T-helper 1 cell treated with Interleukin-12 subunit alpha and Interleukin-12 subunit beta and Interleukin-4 antibody, amounts not matched to agents 30 μg/mL and 1 μg/mL, for 36 hours (primary cell): Measurements from ENCODE around the gene ATN1.
A peak's percentile ranks its signal among the peaks of the same experiment; 100 is the strongest.
"Not testable (repeated sequence)": the region's sequence is repeated elsewhere in the genome, so short reads cannot be mapped to it uniquely, and the experiment has no call there.

Experiments used
- H3K27ac Mint-ChIP-seq: one replicate; pipeline ENCODE4 v1.8.0; 2021; ENCODE audit warnings: mild to moderate bottlenecking, mixed read lengths
- H3K27me3 Mint-ChIP-seq: one replicate; pipeline ENCODE4 v1.8.0; 2021; ENCODE audit warnings: low read depth, mixed read lengths
- H3K36me3 Mint-ChIP-seq: one replicate; pipeline ENCODE4 v1.8.0; 2021; ENCODE audit warnings: low read depth, mixed read lengths
- H3K4me1 Mint-ChIP-seq: one replicate; pipeline ENCODE4 v1.8.0; 2021; ENCODE audit warnings: low read depth, mixed read lengths
- H3K4me3 Mint-ChIP-seq: one replicate; pipeline ENCODE4 v1.8.0; 2021; ENCODE audit warnings: mild to moderate bottlenecking, moderate library complexity, mixed read lengths
- H3K9me3 Mint-ChIP-seq: one replicate; pipeline ENCODE4 v1.8.0; 2021; ENCODE audit warnings: mixed read lengths

ATN1 gene

GRCh38 chr12:6892683-6893082, 35.1 kb upstream of the ATN1 start:
- peak overlapping the region; percentile 29 for H3K27ac Mint-ChIP-seq
- H3K27me3 Mint-ChIP-seq, H3K4me3 Mint-ChIP-seq, H3K9me3 Mint-ChIP-seq, H3K36me3 Mint-ChIP-seq: not testable (repeated sequence)
- H3K4me1 Mint-ChIP-seq, result peaks cover 12% of the 10 kb centered on the region

DNA sequence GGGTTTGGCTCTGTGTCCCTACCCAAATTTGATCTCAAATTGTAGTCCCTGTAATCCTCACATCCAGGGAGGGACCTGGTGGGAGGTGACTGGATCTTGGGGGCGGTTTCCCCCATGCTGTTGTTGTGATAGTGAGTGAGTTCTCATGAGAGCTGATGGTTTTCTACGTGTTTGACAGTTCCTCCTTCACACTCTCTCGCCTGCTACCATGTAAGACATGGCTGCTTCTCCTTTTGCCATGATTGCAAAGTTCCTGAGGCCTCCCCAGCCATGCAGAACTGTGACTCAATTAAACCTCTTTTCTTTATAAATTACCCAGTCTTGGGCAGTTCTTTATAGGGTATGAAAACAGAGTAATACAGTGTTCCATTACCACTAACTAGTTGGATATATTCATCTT, 33.4 kb upstream of the ATN1 start:
- H3K4me1 Mint-ChIP-seq, result peaks cover 12% of the 10 kb centered on the region
- H3K36me3 Mint-ChIP-seq, result peaks cover 4% of the 10 kb centered on the region
- no peaks in the 10 kb centered on the region for H3K9me3 Mint-ChIP-seq
- no peak overlapping the region for H3K27ac Mint-ChIP-seq
- no peaks in the 10 kb centered on the region for H3K27me3 Mint-ChIP-seq
- no peak overlapping the region for H3K4me3 Mint-ChIP-seq

DNA sequence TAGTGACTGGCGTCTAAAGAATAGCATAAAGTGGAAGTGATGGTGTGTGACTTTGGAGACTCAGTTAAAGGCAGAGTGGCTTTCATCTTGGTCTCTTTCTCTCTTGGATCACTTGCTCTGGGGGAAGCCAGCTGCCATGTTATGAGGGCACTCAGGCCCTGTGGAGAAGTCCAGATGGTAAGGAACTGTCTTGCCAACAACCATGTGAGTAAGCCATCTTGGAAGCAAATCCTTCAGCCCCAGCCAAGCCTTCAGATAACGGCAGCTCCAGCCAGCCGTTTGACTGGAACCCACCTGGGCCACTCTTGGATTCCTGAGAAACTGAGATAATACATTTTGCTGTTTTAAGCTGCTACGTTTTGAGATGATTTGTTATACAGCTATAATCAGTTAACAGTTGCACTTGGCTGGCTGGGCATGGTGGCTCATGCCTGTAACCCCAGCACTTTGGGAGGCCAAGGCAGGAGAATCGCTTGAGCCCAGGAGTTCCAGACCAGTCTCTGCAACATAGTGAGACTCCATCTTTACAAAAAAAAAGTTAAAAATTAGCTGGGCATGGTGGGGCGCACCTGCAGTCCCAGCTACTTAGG, 30.8 kb upstream of the ATN1 start:
- Mint-ChIP-seq H3K27ac (no peak overlapping the region), H3K4me1 (peaks cover 3% of the 10 kb centered on the region), H3K27me3 (no peaks in the 10 kb centered on the region), H3K4me3 (no peak overlapping the region), H3K36me3 (no peaks in the 10 kb centered on the region), H3K9me3 (no peaks in the 10 kb centered on the region)

GRCh38 chr12:6899427-6899826, 28.3 kb upstream of the ATN1 start:
- Mint-ChIP-seq H3K36me3 (no peaks in the 10 kb centered on the region), H3K27me3 (no peaks in the 10 kb centered on the region), H3K4me1 (peaks cover 4% of the 10 kb centered on the region), H3K27ac (no peak overlapping the region), H3K4me3 (no peak overlapping the region), H3K9me3 (no peaks in the 10 kb centered on the region)

DNA sequence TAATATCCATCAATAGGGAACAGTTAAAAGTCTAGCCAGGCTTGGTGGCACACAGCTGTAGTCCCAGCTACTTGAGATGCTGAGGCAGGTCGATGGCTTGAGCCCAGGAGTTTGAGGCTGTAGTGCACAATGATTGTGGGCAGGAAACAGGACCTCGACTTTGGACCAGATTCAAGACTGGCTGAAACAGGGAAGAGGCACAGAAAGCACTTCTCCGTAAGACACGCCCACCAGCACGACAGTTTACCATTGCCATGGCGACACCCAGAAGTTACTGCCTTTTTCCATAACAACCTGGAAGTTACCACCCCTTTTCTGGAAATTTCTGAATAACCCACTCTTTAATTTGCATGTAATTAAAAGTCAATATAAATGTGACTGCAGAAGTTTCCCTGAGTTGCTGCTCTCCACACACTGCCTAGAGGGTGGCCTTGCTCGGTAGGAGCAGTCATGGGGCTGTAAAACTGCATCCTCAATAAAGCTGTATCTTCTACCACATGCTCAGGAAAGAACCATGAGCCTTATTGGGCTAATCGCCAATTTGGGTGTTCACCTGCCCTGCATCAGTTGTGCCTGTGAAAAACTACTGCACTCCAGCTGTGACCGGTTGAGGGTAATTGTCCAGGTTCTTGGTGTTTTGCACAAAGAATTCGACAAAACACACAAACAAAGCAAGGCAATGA, 27.8 kb upstream of the ATN1 start:
- Mint-ChIP-seq H3K36me3 (no peaks in the 10 kb centered on the region), H3K4me1 (peaks cover 4% of the 10 kb centered on the region), H3K9me3 (no peaks in the 10 kb centered on the region), H3K27ac (no peak overlapping the region), H3K27me3 (no peaks in the 10 kb centered on the region), H3K4me3 (no peak overlapping the region)

DNA sequence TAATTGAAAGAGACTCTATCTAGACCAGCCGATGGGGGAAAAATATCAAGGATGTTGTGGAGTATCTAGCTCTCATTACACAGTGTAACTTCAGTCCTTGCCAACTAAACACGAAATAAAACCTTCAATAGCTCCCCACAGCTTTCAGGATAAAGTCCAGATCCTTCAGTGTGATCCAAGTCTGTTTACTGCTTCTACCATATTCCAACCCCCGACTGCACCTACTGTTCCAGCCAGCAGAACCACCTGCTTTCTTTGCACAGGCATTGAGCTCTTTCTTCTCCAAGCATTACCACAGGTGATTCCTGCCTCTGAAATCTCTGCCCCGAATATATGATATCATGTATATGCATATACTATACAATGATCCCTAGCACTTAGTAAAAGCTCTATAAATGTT, 25.3 kb upstream of the ATN1 start:
- no peak overlapping the region for H3K27ac Mint-ChIP-seq
- no peaks in the 10 kb centered on the region for H3K9me3 Mint-ChIP-seq
- H3K36me3 Mint-ChIP-seq, result no peaks in the 10 kb centered on the region
- no peaks in the 10 kb centered on the region for H3K27me3 Mint-ChIP-seq
- H3K4me3 Mint-ChIP-seq, result no peak overlapping the region
- peaks cover 4% of the 10 kb centered on the region for H3K4me1 Mint-ChIP-seq

DNA sequence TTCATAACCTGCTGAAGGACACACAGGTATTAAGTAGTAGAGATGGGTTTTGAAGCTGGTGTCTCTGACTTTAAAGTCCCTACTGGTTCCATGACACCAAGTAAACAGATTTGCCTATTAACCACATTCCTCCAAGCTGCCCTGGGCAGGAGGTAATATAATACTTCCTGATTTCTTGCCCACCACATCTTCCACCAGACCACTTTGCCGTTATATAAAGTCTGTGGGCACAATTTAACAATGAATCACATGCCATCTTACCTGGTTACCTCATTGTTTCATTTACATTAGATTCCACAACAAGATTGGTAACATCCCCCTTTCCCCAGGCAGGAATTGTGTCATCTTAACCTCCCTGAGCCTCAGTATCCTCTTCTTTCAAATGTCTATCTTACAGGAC, 24.0 kb upstream of the ATN1 start:
- Mint-ChIP-seq H3K4me1 (peaks cover 4% of the 10 kb centered on the region), H3K4me3 (no peak overlapping the region), H3K27me3 (no peaks in the 10 kb centered on the region), H3K9me3 (no peaks in the 10 kb centered on the region), H3K36me3 (no peaks in the 10 kb centered on the region), H3K27ac (peak overlapping the region; percentile 8)

GRCh38 chr12:6904280-6905276, 23.2 kb upstream of the ATN1 start, which contains the start of gene LRRC23:
TSS of gene LRRC23 (plus strand) at chr12:6904822. CDS start at chr12:6905634, 812 bp downstream.
- Mint-ChIP-seq H3K4me1 (peaks cover 4% of the 10 kb centered on the region), H3K9me3 (no peaks in the 10 kb centered on the region), H3K4me3 (no peak within 1 kb of the TSS), H3K36me3 (no peaks in the 10 kb centered on the region), H3K27me3 (no peaks in the 10 kb centered on the region), H3K27ac (peak within 1 kb of the TSS; percentile 8)

- H3K27ac Mint-ChIP-seq, result no peak overlapping the region
- H3K9me3 Mint-ChIP-seq, result no peaks in the 10 kb centered on the region
- no peaks in the 10 kb centered on the region for H3K27me3 Mint-ChIP-seq
- no peaks in the 10 kb centered on the region for H3K36me3 Mint-ChIP-seq
- H3K4me3 Mint-ChIP-seq, result no peak overlapping the region
- H3K4me1 Mint-ChIP-seq, result peaks cover 4% of the 10 kb centered on the region
Observed at GRCh38 chr12:6905414-6906040, 22.2 kb upstream of the ATN1 start.

DNA sequence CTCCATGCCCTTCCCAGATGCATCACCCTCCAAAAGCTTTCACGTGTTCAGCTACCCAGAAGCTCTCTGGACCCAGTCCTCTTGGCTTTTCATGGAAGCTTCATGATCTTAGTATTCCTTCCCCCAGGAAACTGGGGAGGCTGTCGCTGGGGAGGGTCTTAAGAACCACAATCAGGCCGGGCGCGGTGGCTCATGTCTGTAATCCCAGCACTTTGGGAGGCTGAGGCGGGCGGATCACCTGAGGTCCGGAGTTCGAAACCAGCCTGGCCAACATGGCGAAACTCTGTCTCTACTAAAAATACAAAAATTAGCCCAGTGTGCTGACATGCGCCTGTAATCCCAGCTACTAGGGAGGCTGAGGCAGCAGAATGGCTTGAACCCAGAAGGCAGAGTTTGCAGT, 19.6 kb upstream of the ATN1 start:
- not testable (repeated sequence) for H3K27ac Mint-ChIP-seq, H3K36me3 Mint-ChIP-seq, H3K4me1 Mint-ChIP-seq, H3K27me3 Mint-ChIP-seq, H3K9me3 Mint-ChIP-seq, H3K4me3 Mint-ChIP-seq

- no peaks in the 10 kb centered on the region for H3K36me3 Mint-ChIP-seq
- H3K4me3 Mint-ChIP-seq, result no peak overlapping the region
- peaks cover 8% of the 10 kb centered on the region for H3K4me1 Mint-ChIP-seq
- no peaks in the 10 kb centered on the region for H3K9me3 Mint-ChIP-seq
- H3K27ac Mint-ChIP-seq, result no peak overlapping the region
- no peaks in the 10 kb centered on the region for H3K27me3 Mint-ChIP-seq
Observed at GRCh38 chr12:6909421-6910145, 18.2 kb upstream of the ATN1 start.

- Mint-ChIP-seq H3K27ac (peak overlapping the region; percentile 68), H3K36me3 (peaks cover 7% of the 10 kb centered on the region), H3K4me3 (no peak overlapping the region), H3K27me3 (no peaks in the 10 kb centered on the region), H3K4me1 (peaks cover 29% of the 10 kb centered on the region), H3K9me3 (no peaks in the 10 kb centered on the region)
Observed at GRCh38 chr12:6912164-6912935, 15.4 kb upstream of the ATN1 start.

DNA sequence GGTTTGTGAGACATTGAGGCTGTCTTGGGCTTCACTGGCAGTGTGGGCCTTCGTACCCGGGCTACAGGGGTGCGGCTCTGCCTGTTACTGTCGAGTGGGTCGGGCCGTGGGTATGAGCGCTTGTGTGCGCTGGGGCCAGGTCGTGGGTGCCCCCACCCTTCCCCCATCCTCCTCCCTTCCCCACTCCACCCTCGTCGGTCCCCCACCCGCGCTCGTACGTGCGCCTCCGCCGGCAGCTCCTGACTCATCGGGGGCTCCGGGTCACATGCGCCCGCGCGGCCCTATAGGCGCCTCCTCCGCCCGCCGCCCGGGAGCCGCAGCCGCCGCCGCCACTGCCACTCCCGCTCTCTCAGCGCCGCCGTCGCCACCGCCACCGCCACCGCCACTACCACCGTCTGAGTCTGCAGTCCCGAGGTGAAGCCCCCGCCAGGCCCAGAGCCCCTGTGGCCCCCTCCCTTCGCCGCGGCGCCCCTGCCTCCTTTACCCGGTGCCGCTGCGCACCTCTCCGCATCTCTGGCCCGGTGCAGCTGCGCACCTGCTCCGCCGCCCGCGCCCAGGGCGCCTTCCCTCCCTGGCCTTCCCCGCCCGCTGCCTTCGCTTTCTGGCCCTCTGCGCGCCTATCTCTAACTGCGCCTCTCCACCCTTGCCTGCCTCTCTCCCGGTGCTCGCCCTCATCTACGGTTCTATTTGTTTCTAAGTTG, 13.4 kb upstream of the ATN1 start, which contains the start of gene ENO2:
Gene ENO2, plus strand, starts transcription at position 335 of the 701 bp plus-strand sequence. CDS start 1,253 bp downstream, outside the sequence.
- peak within 1 kb of the TSS; percentile 93 for H3K27ac Mint-ChIP-seq
- H3K9me3 Mint-ChIP-seq, result no peaks in the 10 kb centered on the region
- H3K36me3 Mint-ChIP-seq, result peaks cover 16% of the 10 kb centered on the region
- H3K4me1 Mint-ChIP-seq, result peaks cover 35% of the 10 kb centered on the region
- H3K27me3 Mint-ChIP-seq, result no peaks in the 10 kb centered on the region
- peak within 1 kb of the TSS; percentile 99 for H3K4me3 Mint-ChIP-seq
